CD14-positive monocyte (primary cell): Measurements from ENCODE around the gene HOXC12. TPM values are rescaled to one million over a fixed set of nuclear protein-coding genes. Genes with fewer than 3 reads are reported as not detected.
A peak's percentile ranks its signal among the peaks of the same experiment; 100 is the strongest.

Experiments
- DNase-seq, 3 donors: peaks; one replicate each; pipeline ENCODE4 v3.0.0-alpha.2; 2011 to 2022
- H2AFZ ChIP-seq: 2 replicates; pipeline ENCODE4 v1.6.0; 2012; ENCODE audit warnings: mild to moderate bottlenecking, low read depth, low read length, inconsistent platforms; ENCODE audit not compliant: insufficient read depth, poor library complexity, severe bottlenecking
- H3K27ac ChIP-seq, 2 donors: 1 replicate in 1 of 2; 2 replicates in 1 of 2; pipeline ENCODE4 v1.5.1; 2012 to 2013; ENCODE audit warnings: low read length in 2 of 2, control low read depth in 1 of 2, inconsistent platforms in 1 of 2, low read depth in 1 of 2, mild to moderate bottlenecking in 1 of 2
- H3K27me3 ChIP-seq, 2 donors: one replicate each; pipeline versions ENCODE4 v1.6.0 to v1.6.1; 2011 to 2013; ENCODE audit warnings: low read length in 2 of 2; ENCODE audit not compliant: control insufficient read depth in 2 of 2, insufficient read depth in 2 of 2
- H3K36me3 ChIP-seq, 2 donors: replicated peaks in 1 of 2; 1 replicate in 1 of 2; 2 replicates in 1 of 2; pipeline versions ENCODE4 v1.5.1 to v1.6.1; 2012 to 2013; ENCODE audit warnings: low read length in 2 of 2, control low read depth in 1 of 2, inconsistent platforms in 1 of 2, mild to moderate bottlenecking in 1 of 2; ENCODE audit not compliant: insufficient read depth in 2 of 2, control insufficient read depth in 1 of 2
- H3K4me1 ChIP-seq, 2 donors: 1 replicate in 1 of 2; 2 replicates in 1 of 2; pipeline versions ENCODE4 v1.5.1 to v1.6.1; 2012 to 2013; ENCODE audit warnings: low read length in 2 of 2, control low read depth in 1 of 2, inconsistent platforms in 1 of 2, mild to moderate bottlenecking in 1 of 2, moderate library complexity in 1 of 2; ENCODE audit not compliant: insufficient read depth in 2 of 2, control insufficient read depth in 1 of 2
- H3K4me2 ChIP-seq: replicated peaks from 2 replicates; pipeline ENCODE3; 2012; ENCODE audit warnings: low read length, moderate library complexity, mild to moderate bottlenecking; ENCODE audit not compliant: poor library complexity, severe bottlenecking; ENCODE audit errors: extremely low read depth
- H3K4me3 ChIP-seq, 3 experiments: fragments of 200-600 bp in 1 of 3; sonication (generic) in 1 of 3; replicated peaks in 1 of 3; 1 replicate in 2 of 3; 2 replicates in 1 of 3; pipeline ENCODE4 v1.5.1; 2011 to 2013; ENCODE audit warnings: low read length in 3 of 3, mild to moderate bottlenecking in 3 of 3, control low read depth in 2 of 3, low read depth in 2 of 3, inconsistent platforms in 1 of 3, moderate library complexity in 1 of 3
- H3K79me2 ChIP-seq: 2 replicates; pipeline ENCODE4 v1.6.0; 2012; ENCODE audit warnings: mild to moderate bottlenecking, control low read depth, inconsistent platforms, low read length, moderate library complexity; ENCODE audit not compliant: insufficient read depth
- H3K9ac ChIP-seq: 2 replicates; pipeline ENCODE4 v1.6.0; 2017; ENCODE audit warnings: low read length, mild to moderate bottlenecking; ENCODE audit not compliant: insufficient read depth, poor library complexity, severe bottlenecking
- H3K9me3 ChIP-seq, 2 donors: replicated peaks in 1 of 2; 1 replicate in 1 of 2; 2 replicates in 1 of 2; pipeline versions ENCODE4 v1.5.1 to v1.6.1; 2012 to 2013; ENCODE audit warnings: low read length in 2 of 2, control low read depth in 1 of 2; ENCODE audit not compliant: control insufficient read depth in 1 of 2, insufficient read depth in 1 of 2
- H4K20me1 ChIP-seq: 2 replicates; pipeline ENCODE4 v1.6.0; 2012; ENCODE audit warnings: mild to moderate bottlenecking, low read length, control low read depth, moderate library complexity; ENCODE audit not compliant: insufficient read depth
- H3K27ac Mint-ChIP-seq, 7 donors: one replicate each; pipeline ENCODE4 v1.8.0; 2020; ENCODE audit warnings: mild to moderate bottlenecking in 7 of 7, mixed read lengths in 7 of 7, moderate library complexity in 6 of 7, inconsistent platforms in 2 of 7
- H3K27me3 Mint-ChIP-seq, 3 donors: one replicate each; pipeline ENCODE4 v1.8.0; 2021 to 2022; ENCODE audit warnings: low read depth in 3 of 3, mild to moderate bottlenecking in 3 of 3, mixed read lengths in 3 of 3, moderate library complexity in 3 of 3, inconsistent platforms in 1 of 3
- H3K36me3 Mint-ChIP-seq, 2 donors: one replicate each; pipeline ENCODE4 v1.8.0; 2020; ENCODE audit warnings: mixed read lengths in 2 of 2, inconsistent platforms in 1 of 2, mild to moderate bottlenecking in 1 of 2
- H3K4me1 Mint-ChIP-seq: one replicate; pipeline ENCODE4 v1.8.0; 2020; ENCODE audit warnings: mild to moderate bottlenecking, mixed read lengths
- H3K4me3 Mint-ChIP-seq, 2 donors: one replicate each; pipeline ENCODE4 v1.8.0; 2020; ENCODE audit warnings: mild to moderate bottlenecking in 2 of 2, mixed read lengths in 2 of 2, moderate library complexity in 1 of 2
- H3K9me3 Mint-ChIP-seq, 7 donors: one replicate each; pipeline ENCODE4 v1.8.0; 2020 to 2022; ENCODE audit warnings: mixed read lengths in 7 of 7, mild to moderate bottlenecking in 6 of 7, moderate library complexity in 6 of 7, inconsistent platforms in 2 of 7
- WGBS: methylation state at CpG from one replicate; pipeline ENCODE4 v1.1.5; 2013; ENCODE audit warnings: missing lambda C conversion rate; ENCODE audit not compliant: insufficient coverage; 5-methylcytosine and 5-hydroxymethylcytosine counted together
- intact Hi-C, 2 donors: fragments of 100-400 bp; cut with micrococcal nuclease; formaldehyde crosslinking; loops; one replicate each; pipeline versions ENCODE4 v1.15.0 to v1.15.1; 2023
- polyA plus RNA-seq, 3 donors: library from polyadenylated mRNA; depleted of rRNA in 1 of 3; unstranded in 2 of 3; stranded (reverse) in 1 of 3; fragments of 300-500 nt in 2 of 3; fragments of >200 nt in 1 of 3; fragmentation: Illumina TruSeq in 2 of 3; gene quantifications; 1 replicate in 2 of 3; 2 replicates in 1 of 3; pipeline ENCODE4 v1.2.3, GENCODE V29; 2012 to 2021
- TF ChIP-seq, protein P1 (sequence below): fragments of 200-600 bp; IDR thresholded peaks from one replicate; pipeline ENCODE4 v1.8.0; 2022; ENCODE audit warnings: antibody characterized with exemption, mild to moderate bottlenecking

The HOXC12 gene
- polyA plus RNA-seq, 3 donors, result not detected

DNA sequence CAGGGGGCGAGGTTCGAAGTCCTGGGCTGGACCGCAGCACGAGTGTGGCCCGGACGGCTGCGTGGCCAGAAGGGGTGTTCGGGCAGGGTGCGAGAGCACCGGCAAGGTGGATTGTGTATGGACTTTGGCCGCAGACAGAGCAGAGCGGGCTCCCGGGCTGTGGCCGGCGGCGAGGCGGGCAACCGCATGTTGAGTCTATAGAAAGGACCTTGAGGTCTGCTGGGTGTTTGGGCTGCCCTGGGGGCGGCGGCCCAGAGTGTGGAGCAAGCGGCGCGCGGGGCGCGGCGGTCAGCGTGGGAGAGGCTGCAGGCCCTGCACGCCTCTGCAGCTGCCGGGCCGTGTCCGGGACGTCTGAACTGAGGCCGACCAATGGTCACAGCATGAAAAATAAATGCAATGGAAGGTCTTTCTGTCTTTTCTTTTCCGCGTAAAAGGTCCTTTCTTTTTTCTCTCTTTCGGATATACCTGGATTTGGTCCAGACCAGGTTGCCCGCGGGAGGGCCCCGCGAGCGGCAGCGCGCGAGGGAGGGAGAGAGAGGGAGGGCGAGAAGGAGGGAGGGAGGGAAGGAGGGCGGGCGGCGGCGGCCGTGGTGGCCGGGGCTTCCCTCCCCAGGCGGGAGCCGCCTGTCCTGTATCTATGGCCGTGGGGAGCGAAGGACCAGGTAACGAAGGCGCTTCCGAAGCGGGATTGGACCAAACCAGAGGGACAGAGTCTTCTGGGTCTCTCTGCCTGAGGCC is 39.7 kb downstream of the HOXC12 start:
- H3K27me3 ChIP-seq, result peaks cover 91 to 100% of the 10 kb centered on the region in 2 donors
- TF ChIP-seq, protein P1, sequence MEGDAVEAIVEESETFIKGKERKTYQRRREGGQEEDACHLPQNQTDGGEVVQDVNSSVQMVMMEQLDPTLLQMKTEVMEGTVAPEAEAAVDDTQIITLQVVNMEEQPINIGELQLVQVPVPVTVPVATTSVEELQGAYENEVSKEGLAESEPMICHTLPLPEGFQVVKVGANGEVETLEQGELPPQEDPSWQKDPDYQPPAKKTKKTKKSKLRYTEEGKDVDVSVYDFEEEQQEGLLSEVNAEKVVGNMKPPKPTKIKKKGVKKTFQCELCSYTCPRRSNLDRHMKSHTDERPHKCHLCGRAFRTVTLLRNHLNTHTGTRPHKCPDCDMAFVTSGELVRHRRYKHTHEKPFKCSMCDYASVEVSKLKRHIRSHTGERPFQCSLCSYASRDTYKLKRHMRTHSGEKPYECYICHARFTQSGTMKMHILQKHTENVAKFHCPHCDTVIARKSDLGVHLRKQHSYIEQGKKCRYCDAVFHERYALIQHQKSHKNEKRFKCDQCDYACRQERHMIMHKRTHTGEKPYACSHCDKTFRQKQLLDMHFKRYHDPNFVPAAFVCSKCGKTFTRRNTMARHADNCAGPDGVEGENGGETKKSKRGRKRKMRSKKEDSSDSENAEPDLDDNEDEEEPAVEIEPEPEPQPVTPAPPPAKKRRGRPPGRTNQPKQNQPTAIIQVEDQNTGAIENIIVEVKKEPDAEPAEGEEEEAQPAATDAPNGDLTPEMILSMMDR, result no peak
- Mint-ChIP-seq H3K27ac (no peak overlapping the region), H3K4me1 (peaks cover 32% of the 10 kb centered on the region), H3K9me3 (peaks cover 2 to 65% (median 35%) of the 10 kb centered on the region in 7 donors), H3K4me3 (peak overlapping the region in 1 of 2 donors; percentile 95), H3K27me3 (peaks cover 99 to 100% (median 100%) of the 10 kb centered on the region in 3 donors), H3K36me3 (peaks cover 3 to 25% of the 10 kb centered on the region in 2 donors)
- peak overlapping the region; percentile 83 for H3K4me2 ChIP-seq
- no peaks in the 10 kb centered on the region for H3K36me3 ChIP-seq
- DNase-seq, result no peak
- no peak overlapping the region for H2AFZ ChIP-seq
- peaks cover 3 to 61% of the 10 kb centered on the region in 2 donors for H3K9me3 ChIP-seq
- peaks cover 12 to 20% of the 10 kb centered on the region in 2 donors for H3K4me1 ChIP-seq
- H3K27ac ChIP-seq, result no peak overlapping the region
- intact Hi-C loops, result loop anchor here in 1 of 2 donors (5.0 kb wide), 1 partner anchor 42 kb away; the partner anchor contains the start of gene HOXC12
- WGBS, result 6% methylated on average over 44 of the region's 60 CpGs
- H4K20me1 ChIP-seq, result no peaks in the 10 kb centered on the region
- H3K4me3 ChIP-seq, result no peak overlapping the region
- H3K9ac ChIP-seq, result no peak overlapping the region
- H3K79me2 ChIP-seq, result no peaks in the 10 kb centered on the region

DNA sequence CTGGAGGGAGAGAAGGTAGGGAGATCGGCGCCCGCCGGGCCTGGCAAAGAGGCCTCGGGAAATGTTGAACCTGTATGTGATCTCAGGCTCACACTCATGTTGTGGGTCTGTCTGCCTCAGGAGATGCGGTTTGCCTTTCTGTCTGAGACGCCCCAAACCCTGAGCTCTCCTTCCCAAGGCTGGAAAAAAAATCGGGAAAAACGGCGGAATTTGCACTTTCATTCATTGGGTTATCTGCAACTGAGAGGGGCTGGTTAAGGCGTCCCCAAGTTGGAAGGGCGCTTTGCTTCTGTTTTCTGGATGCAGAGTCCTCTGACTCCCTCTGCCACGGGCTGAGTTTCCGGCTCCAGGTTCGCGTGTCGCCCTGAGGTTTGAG is 40.3 kb downstream of the HOXC12 start:
- peaks cover 92 to 100% of the 10 kb centered on the region in 2 donors for H3K27me3 ChIP-seq
- H3K9ac ChIP-seq, result no peak overlapping the region
- H3K4me1 Mint-ChIP-seq, result peaks cover 28% of the 10 kb centered on the region
- no peak overlapping the region for H2AFZ ChIP-seq
- TF ChIP-seq, protein P1, result no peak
- intact Hi-C loops, result loop anchor here in 1 of 2 donors (5.0 kb wide), 1 partner anchor 43 kb away; the partner anchor contains the start of gene HOXC12
- peak overlapping the region in 1 of 3 experiments; percentile 78 for H3K4me3 ChIP-seq
- no peak for DNase-seq
- H3K4me2 ChIP-seq, result peak overlapping the region; percentile 83
- no peaks in the 10 kb centered on the region for H3K36me3 ChIP-seq
- H3K9me3 ChIP-seq, result peaks cover 4 to 65% of the 10 kb centered on the region in 2 donors
- no peaks in the 10 kb centered on the region for H3K79me2 ChIP-seq
- 2% methylated on average over 17 of the region's 17 CpGs for WGBS
- H3K9me3 Mint-ChIP-seq, result peaks cover 2 to 68% (median 39%) of the 10 kb centered on the region in 7 donors
- H3K4me3 Mint-ChIP-seq, result peak overlapping the region; percentile 83 to 95
- H3K36me3 Mint-ChIP-seq, result peaks cover 3 to 23% of the 10 kb centered on the region in 2 donors
- H3K27ac ChIP-seq, result no peak overlapping the region
- no peak overlapping the region for H3K27ac Mint-ChIP-seq
- peaks cover 15 to 25% of the 10 kb centered on the region in 2 donors for H3K4me1 ChIP-seq
- H3K27me3 Mint-ChIP-seq, result peaks cover 99 to 100% (median 100%) of the 10 kb centered on the region in 3 donors
- H4K20me1 ChIP-seq, result no peaks in the 10 kb centered on the region
